Astrocyte (in vitro differentiated cells and primary cell): Measurements from ENCODE around the gene ARHGEF26. TPM values are rescaled to one million over a fixed set of nuclear protein-coding genes. Genes with fewer than 3 reads are reported as not detected.

Experiments used
- DNase-seq: peaks from one replicate; pipeline ENCODE4 v3.0.0-alpha.2; 2010; ENCODE audit warnings: low read depth
- FAIRE-seq: peaks from 2 replicates; lab custom pipeline; 2011; peaks lifted over from hg19 to GRCh38; lab: Jason Lieb, UNC
- H2AFZ ChIP-seq: 2 replicates; pipeline ENCODE4 v1.6.0; 2012; ENCODE audit warnings: low read depth, low read length, inconsistent platforms
- H3K27ac ChIP-seq: 2 replicates; pipeline ENCODE4 v1.5.1; 2011; ENCODE audit warnings: low read depth, low read length, inconsistent platforms
- H3K27me3 ChIP-seq: 2 replicates; pipeline ENCODE4 v1.6.0; 2011; ENCODE audit warnings: low read length, inconsistent platforms; ENCODE audit not compliant: insufficient read depth
- H3K36me3 ChIP-seq: 2 replicates; pipeline ENCODE4 v1.5.1; 2011; ENCODE audit warnings: low read length, inconsistent platforms; ENCODE audit not compliant: insufficient read depth
- H3K4me1 ChIP-seq: 2 replicates; pipeline ENCODE4 v1.5.1; 2011; ENCODE audit warnings: low read length, inconsistent platforms; ENCODE audit not compliant: insufficient read depth
- H3K4me2 ChIP-seq: 2 replicates; pipeline ENCODE4 v1.6.0; 2012; ENCODE audit warnings: low read length, inconsistent platforms
- H3K4me3 ChIP-seq: 2 replicates; pipeline ENCODE4 v1.5.1; 2011; ENCODE audit warnings: low read depth, mild to moderate bottlenecking, low read length, inconsistent platforms; ENCODE audit not compliant: insufficient read depth
- H3K79me2 ChIP-seq: 2 replicates; pipeline ENCODE4 v1.6.0; 2012; ENCODE audit warnings: mild to moderate bottlenecking, low read length, inconsistent platforms; ENCODE audit not compliant: insufficient read depth
- H3K9ac ChIP-seq: 2 replicates; pipeline ENCODE4 v1.6.0; 2012; ENCODE audit warnings: mild to moderate bottlenecking, low read length, inconsistent platforms
- H3K9me3 ChIP-seq: 2 replicates; pipeline ENCODE4 v1.5.1; 2012; ENCODE audit warnings: low read depth, mild to moderate bottlenecking, low read length, inconsistent platforms; ENCODE audit not compliant: insufficient read depth
- H4K20me1 ChIP-seq: 2 replicates; pipeline ENCODE4 v1.6.0; 2012; ENCODE audit warnings: low read length, inconsistent platforms; ENCODE audit not compliant: insufficient read depth
- H3K27ac Mint-ChIP-seq: one replicate; pipeline ENCODE4 v1.8.0; 2021; ENCODE audit warnings: mild to moderate bottlenecking, mixed read lengths; ENCODE audit not compliant: unreplicated experiment
- H3K27me3 Mint-ChIP-seq: one replicate; pipeline ENCODE4 v1.8.0; 2021; ENCODE audit warnings: low read depth, mixed read lengths; ENCODE audit not compliant: unreplicated experiment
- H3K36me3 Mint-ChIP-seq: one replicate; pipeline ENCODE4 v1.8.0; 2021; ENCODE audit warnings: low read depth, mixed read lengths; ENCODE audit not compliant: unreplicated experiment
- H3K4me1 Mint-ChIP-seq: one replicate; pipeline ENCODE4 v1.8.0; 2021; ENCODE audit warnings: low read depth, mixed read lengths; ENCODE audit not compliant: unreplicated experiment
- H3K4me3 Mint-ChIP-seq: one replicate; pipeline ENCODE4 v1.8.0; 2021; ENCODE audit warnings: mild to moderate bottlenecking, moderate library complexity, mixed read lengths; ENCODE audit not compliant: unreplicated experiment
- H3K9me3 Mint-ChIP-seq: one replicate; pipeline ENCODE4 v1.8.0; 2021; ENCODE audit warnings: mild to moderate bottlenecking, mixed read lengths; ENCODE audit not compliant: unreplicated experiment
- CTCF ChIP-seq: IDR thresholded peaks from 2 replicates; pipeline ENCODE4 v1.5.1; 2011; ENCODE audit warnings: low read depth, mild to moderate bottlenecking, inconsistent platforms, low read length, moderate library complexity; ENCODE audit not compliant: insufficient read depth
- EZH2 ChIP-seq: IDR thresholded peaks from 2 replicates; pipeline ENCODE4 v1.6.1; 2012; ENCODE audit warnings: mild to moderate bottlenecking, low read length, inconsistent platforms; ENCODE audit not compliant: insufficient read depth
- total RNA-seq: library from RNA; stranded (reverse); gene quantifications from 2 replicates; pipeline ENCODE4 v1.2.1, GENCODE V29; 2021

Gene ARHGEF26
- total RNA-seq, 1 donor from 2014 or later = 1.7 TPM

GRCh38 chr3:154178172-154178571 lies 57.0 kb downstream of the ARHGEF26 start:
- no peak overlapping the region for H3K4me3 ChIP-seq
- no peaks in the 10 kb centered on the region for H3K27me3 ChIP-seq
- H3K27ac Mint-ChIP-seq = no peak overlapping the region
- DNase-seq (no peak), FAIRE-seq (no peak)
- no peak overlapping the region for H3K27ac ChIP-seq
- no peaks in the 10 kb centered on the region for H3K9me3 Mint-ChIP-seq
- H3K36me3 Mint-ChIP-seq = no peaks in the 10 kb centered on the region
- H3K9me3 ChIP-seq = no peaks in the 10 kb centered on the region
- H3K4me3 Mint-ChIP-seq = no peak overlapping the region
- TF ChIP-seq CTCF = no peak
- no peak for TF ChIP-seq EZH2
- H3K4me2 ChIP-seq = no peak overlapping the region
- no peak overlapping the region for H3K9ac ChIP-seq
- no peaks in the 10 kb centered on the region for H3K4me1 ChIP-seq
- H3K36me3 ChIP-seq = no peaks in the 10 kb centered on the region
- peaks cover 4% of the 10 kb centered on the region for H3K4me1 Mint-ChIP-seq
- no peaks in the 10 kb centered on the region for H3K27me3 Mint-ChIP-seq
- H3K79me2 ChIP-seq = no peaks in the 10 kb centered on the region
- H4K20me1 ChIP-seq = no peaks in the 10 kb centered on the region
- H2AFZ ChIP-seq = no peak overlapping the region

DNA sequence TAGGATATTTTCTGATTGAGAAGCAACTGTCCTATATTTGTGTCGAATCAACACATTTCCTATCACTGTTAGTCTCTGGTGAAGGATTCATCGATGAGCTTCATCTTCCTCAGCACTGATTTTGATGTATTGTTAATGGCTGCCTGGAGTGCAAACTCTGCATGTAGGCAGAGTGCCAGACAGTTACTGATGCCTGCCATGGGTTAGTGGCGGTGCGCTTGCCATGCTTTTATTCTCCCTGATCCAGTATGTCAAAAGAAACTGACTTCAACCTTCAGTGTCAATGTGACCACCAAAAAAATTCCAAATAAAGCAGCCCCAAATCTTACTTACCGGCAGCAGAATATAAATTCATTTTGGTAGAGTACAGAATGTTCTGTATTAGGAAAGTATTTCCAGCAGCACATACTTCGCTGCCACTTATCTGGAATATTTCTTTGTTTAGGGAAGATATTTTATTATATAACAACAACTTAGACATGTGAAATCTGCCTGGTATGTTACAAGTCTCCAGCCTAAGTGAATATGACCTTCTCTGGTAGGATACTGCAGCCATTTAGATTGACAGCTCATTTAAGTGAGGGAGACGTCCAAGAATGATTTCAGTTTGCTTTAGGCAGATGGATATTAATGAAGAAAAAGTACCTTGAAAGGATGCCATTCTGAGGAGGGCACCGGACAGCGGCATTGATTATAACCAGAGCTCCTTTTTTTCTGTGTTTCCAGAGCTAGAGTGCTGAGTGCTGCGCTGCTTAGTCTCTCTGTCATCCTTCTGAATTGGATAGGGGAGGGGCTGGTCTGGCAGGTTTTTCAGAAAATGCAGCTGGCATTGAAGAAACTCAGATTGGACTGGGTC lies 59.9 kb downstream of the ARHGEF26 start:
- H3K4me3 ChIP-seq = no peak overlapping the region
- no peaks in the 10 kb centered on the region for H3K9me3 ChIP-seq
- no peak overlapping the region for H3K27ac ChIP-seq
- no peak for DNase-seq
- Mint-ChIP-seq H3K4me3 (no peak overlapping the region), H3K27me3 (no peaks in the 10 kb centered on the region), H3K9me3 (no peaks in the 10 kb centered on the region), H3K27ac (no peak overlapping the region), H3K4me1 (peaks cover 2% of the 10 kb centered on the region), H3K36me3 (no peaks in the 10 kb centered on the region)
- TF ChIP-seq EZH2 (no peak), CTCF (no peak)
- no peaks in the 10 kb centered on the region for H3K79me2 ChIP-seq
- H3K4me1 ChIP-seq = no peaks in the 10 kb centered on the region
- H3K27me3 ChIP-seq = no peaks in the 10 kb centered on the region
- no peak overlapping the region for H3K4me2 ChIP-seq
- no peaks in the 10 kb centered on the region for H3K36me3 ChIP-seq
- no peak for FAIRE-seq
- H3K9ac ChIP-seq = no peak overlapping the region
- no peaks in the 10 kb centered on the region for H4K20me1 ChIP-seq
- H2AFZ ChIP-seq = no peak overlapping the region
